Measurements from ENCODE around the gene C20orf96.
"Not testable (repeated sequence)": the region's sequence is repeated elsewhere in the genome, so short reads cannot be mapped to it uniquely, and the experiment has no call there.

C20orf96 gene, protein sequence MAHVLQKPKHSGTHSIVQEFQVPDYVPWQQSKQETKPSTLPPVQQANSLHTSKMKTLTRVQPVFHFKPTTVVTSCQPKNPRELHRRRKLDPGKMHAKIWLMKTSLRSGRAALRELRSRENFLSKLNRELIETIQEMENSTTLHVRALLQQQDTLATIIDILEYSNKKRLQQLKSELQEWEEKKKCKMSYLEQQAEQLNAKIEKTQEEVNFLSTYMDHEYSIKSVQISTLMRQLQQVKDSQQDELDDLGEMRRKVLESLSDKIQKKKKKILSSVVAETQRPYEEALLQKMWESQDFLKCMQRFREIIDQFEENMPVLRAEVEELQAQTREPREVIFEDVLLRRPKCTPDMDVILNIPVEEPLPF

DNA sequence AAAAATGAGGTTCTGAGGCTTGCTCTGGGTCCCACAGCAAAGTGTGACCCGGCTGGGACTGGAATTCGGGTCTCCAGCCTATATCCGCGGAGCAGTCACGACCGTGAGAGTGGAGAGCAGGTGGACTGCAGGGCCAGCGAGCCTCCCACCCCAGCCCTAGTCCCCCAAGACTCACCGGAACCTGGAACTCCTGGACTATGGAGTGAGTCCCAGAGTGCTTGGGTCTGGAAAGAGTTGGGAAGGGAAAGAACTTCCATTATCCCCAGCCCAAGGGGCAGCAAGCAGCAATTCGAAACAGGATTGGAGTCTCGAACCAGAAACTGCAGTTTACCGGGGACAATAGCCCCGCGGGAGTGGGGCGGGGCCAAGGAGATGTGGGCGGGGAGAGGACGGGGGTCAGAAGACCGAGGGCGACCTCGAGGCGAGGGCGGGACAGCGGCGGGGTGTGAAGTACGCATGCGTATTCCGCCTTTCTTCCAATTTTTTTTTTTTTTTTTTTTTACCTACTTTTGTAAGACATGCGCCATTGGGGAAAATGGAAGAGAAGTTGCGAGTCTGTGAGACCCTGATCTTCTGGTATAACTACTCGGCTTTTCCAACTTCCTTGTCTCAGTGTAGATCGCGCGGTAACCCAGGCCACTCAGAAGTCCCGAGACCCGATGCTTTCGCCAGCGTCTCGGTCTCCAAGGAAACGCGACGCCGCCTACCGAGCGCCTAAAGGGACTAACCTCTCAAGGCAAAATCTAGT, at the start of gene C20orf96:
Gene C20orf96 (minus strand): TSS at position 667 of the 748 bp plus-strand sequence. CDS start 140 bp downstream, at position 527.
- peak; percentile 85 for DNase-seq

DNA sequence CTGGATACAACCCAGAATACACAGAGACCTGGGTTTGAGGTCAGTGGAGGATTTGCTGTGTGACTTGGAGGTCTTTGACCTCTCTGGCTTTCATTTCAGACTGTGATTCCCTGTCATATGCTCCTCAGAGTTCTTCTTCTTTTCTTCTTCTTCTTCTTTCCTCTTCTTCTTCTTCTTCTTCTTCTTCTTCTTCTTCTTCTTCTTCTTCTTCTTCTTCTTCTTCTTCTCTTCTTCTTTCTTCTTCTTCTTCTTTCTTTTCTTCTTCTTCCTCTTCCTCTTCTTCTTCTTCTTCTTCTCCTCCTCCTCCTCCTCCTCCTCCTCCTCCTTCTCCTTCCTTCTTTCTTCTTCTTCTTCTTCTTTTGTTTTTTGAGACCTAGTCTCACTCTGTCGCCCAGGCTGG, 45.5 kb upstream of the C20orf96 start:
- DNase-seq, result not testable (repeated sequence)

DNA sequence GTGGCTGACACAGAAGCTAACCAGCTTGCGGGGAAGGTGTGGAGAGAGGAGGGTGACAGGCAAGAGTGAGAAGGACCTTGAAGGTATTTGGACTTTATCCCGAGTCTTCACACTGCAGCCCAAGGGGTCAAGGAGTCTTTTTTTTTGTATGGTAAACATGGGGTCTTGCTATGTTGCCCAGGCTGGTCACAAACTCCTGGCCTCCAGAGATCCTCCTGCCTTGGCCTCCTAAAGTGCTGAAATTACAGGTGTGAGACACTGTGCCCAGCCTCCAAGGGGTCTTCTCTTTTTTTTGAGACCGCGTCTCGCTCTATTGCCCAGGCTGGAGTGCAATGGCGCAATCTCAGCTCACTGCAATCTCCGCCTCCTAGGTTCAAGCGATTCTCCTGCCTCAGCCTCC, 44.0 kb upstream of the C20orf96 start:
- DNase-seq, result no peak

DNA sequence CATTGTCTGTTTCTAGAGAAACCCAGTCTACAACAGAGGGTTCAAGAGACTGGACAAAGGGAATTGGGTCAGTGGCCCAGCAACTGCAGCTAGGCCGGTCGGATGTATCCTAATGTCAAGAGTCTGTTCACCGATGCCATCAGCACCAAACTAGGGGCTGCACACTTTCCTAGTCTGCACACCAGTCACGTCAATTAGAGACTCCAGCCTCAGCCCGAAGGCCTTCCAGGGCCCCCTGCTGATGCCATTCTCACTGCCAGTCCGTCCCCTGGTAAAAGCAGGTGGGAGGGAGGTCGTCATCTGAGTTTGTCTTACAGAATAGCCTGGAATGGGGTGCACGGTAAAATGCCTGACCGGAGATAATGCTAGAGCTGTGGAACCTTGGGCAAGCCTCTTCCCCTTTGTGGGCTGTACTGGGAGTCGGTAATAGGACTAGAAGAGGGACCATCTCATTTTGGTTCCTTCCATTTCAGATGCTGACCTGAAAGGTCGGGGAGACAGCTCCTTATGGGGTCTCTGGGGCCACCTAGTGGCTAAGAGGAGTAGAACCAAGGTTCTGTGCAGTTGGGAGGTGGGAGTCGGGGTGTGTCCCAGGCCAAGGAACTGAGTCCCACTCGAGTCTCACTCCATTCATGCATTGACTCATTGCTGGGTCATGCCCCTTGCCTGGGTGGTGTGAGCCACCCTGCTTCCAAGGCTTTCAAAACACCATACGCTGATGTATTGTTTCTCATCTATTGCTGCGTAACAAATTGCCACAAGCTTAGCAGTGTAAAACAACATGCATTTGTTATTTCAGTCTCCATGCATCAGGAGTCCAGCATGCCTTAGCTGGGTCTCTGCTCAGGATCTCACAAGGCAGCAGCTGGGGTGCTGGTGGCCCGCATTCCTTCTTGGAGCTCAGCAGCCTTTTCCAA, 39.9 kb upstream of the C20orf96 start:
- DNase-seq, result peak; percentile 60

DNA sequence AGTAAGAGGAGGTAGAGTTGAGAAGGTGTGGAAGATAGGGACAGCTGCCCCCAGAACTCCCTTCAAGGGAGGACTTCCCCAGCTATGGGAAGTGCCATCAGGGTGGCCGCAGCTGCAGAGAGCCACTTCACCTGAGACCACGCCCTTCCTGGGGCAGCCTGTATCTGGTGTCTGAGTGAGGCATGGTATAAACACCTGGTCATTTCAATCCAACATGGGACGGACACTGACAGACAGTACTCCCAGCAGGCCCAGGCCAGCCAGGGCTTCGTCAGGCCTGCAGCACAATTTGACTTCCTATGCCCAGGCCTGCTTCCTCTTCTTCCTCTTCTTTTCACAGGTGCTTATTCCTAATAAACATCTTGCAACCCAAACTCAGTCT, 39.3 kb upstream of the C20orf96 start:
- DNase-seq, result no peak

DNA sequence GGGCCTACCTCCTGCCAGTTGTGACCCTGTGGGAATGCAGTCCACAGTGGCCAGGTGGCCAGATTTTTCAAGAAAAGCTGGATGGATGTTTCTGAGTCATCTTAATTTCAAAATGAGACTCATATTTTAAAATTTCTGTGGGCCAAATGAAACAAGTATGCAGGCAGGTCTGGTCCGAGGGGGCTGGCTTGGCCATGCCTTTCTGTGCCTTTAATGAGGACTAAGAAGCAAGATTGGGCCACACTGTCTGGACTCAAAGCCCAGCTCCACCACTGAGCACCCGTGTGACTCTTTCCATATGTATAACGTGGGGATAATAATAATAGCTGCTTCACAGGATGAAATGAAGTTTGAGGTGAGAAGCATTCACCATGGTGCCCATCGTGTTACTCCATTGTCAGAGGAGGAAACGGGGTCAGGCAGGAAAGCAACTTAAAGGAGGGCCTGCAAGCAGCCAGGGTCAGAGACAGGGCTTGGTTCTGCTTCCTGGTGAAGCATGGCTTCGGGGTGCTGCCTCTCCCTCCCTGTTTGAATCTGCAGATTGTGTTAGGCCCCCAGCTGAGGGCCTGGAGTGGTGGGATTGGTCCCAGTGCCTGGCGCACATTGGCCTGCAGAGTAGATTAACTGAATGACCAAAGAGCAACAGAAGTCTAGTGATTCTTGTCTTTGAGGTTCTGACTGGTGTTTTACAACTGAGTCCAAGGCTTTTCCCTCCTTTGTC, 38.6 kb upstream of the C20orf96 start:
- no peak for DNase-seq

DNA sequence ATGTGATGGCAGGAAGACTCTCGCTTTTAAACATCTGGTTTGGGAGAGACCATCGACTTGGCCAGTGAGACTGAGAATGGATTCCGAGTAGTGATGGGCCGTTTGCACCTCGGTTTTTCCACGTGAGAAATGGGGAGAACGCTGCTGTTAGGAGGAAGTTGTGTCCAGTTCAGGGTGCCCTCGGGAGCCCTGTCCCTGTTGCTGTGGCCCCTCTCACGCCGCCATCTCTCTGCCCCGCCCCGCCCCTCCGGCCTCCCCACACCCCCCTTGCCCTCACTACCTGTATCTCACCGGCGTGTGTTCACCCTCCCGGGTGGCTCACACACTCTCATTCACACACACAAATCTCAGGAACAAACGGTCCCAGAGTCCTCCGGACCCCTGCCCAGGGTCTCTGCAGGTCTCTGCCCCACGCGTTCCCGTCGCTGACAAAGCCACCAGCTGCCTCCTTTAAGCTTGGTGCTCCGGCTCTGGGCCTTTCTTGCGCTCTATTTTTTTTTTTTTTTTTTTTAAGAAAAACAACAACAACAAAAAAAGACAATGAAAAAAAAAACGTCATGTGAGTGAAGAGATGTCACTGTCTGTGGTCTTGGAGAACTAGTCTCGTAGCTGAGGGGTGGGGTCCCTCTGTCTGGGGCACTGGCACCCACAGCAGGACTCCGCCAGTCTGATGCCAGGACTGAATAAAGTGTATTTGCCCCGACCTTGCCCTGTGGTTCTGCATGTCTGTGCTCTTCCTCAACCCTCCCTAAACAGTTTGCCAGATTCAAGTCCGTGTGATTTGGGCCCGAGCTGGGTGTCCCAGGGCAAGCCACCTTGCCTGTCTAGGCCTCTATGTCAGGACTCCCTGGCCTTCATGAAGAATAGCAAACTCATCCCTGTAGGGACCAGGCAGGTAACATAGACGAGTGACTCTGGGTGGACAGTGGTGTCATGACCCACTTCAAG, 37.8 kb upstream of the C20orf96 start:
- DNase-seq, result no peak

DNA sequence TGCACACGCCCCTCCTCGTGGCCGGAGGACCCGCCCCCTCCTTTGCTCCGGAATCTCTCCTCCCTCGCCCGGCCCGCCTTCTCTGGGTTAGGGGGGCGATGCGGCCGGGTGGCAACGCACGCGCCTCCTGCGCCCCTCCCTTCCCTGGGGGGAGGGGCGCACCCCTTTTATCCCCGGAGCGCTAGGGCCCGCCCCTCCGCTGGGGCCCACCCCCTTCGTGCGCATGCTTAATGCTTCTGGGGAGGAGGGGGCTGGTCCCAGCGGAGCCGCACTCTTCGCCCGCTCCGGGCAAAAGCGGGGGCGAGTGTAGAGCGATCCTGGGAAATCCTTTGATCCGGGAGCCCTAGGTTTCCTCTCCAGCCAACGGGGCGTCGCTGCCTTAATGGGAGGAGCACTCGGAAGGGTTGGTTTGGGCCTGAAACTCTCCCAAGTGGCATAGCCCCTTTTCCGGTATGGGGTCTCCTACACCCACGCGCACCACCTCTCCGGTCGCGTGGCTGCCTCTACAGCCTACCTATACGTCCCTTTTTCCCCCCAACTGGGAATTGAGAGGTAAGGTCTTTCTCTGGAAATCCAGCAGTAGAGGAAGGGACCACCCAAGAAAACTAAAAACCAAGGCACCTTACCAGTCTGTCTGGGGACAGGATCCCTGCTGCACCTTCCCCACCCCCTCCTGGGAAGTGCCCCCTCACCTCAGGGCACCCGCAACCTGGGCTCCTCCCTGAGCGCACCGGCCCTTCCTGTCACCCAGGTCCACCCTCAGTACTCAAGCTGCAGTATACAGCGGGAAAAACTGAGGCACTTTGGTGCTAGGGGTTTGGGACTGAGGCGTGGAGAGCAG, 36.9 kb upstream of the C20orf96 start:
- DNase-seq, result peak; percentile 84

DNA sequence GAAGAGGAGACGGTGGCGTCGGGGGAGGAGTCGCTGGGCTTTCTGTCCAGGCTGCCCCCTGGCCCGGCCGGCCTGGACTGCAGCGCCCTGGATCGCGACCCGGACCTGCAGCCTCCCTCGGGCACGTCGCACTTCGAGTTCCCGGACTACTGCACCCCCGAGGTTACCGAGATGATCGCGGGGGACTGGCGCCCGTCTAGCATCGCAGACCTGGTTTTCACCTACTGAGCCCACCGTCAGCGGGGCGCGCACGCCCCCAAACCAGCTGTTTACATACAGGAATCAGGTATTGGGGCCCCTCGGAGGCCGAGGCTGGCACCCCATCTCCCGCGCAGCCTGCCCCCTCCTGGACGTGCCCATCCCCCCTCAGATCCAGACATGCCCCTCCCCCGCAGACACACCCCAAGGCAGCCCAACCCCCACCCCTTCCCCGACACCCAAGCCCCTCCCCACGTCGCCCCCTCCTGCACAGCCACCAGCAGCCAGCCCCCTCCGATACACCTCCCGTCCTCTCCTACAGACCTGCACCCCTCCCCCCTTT, 36.2 kb upstream of the C20orf96 start:
- DNase-seq, result no peak

DNA sequence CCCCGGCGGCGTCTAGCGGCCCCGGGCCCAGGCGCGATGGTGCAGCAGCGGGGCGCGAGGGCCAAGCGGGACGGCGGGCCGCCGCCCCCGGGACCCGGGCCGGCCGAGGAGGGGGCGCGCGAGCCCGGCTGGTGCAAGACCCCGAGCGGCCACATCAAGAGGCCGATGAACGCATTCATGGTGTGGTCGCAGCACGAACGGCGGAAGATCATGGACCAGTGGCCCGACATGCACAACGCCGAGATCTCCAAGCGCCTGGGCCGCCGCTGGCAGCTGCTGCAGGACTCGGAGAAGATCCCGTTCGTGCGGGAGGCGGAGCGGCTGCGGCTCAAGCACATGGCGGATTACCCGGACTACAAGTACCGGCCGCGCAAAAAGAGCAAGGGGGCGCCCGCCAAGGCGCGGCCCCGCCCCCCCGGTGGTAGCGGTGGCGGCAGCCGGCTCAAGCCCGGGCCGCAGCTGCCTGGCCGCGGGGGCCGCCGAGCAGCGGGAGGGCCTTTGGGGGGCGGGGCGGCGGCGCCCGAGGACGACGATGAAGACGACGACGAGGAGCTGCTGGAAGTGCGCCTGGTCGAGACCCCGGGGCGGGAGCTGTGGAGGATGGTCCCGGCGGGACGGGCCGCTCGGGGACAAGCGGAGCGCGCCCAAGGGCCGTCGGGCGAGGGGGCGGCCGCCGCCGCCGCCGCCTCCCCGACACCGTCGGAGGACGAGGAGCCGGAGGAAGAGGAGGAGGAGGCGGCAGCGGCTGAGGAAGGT, 35.5 kb upstream of the C20orf96 start:
- peak; percentile 51 for DNase-seq

DNA sequence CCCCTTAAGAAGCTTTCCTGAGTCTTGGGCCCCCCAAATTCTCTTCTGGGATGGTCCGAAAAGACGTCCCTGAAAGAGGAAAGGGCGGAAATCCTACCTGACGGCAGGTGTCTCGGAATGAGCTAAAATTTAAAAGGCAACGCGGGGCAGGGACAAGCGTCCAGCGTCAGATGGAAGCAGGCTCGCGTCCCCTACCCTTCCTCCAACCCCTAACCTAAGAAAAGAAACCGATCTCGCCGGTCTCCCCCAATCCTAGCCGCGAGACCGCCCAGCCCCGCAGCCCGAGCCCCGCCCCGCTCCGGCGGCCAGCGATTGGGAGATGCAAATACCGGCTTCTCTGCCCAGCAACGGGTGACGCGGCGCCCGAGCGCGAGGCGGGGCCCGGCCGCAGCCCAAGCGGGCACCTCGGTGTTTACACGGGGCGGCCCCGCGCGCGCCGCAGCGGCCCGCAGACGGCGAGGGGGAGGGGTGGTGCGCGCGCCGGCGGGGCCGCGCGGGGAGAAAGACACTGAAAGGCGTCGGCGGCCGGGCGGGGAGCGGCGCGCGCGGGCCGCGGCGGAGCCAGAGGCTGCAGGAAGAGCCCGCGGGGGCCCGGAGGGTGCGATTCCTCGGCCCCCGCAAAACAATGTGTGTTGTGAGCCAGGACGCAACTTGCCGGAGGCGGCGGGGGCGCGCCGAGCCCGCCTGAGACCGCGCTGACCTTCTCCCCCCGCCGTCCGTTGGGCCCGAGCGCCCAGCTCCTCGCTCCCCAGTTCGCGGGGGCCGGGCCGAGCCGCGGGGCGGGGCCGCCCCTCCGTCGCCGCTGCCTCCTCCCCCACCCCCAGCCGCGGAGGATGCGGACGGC, 34.7 kb upstream of the C20orf96 start, which contains the start of gene SOX12:
Gene SOX12 (plus strand): TSS at position 508 of the 844 bp plus-strand sequence. CDS start 373 bp downstream, outside the sequence.
- peak; percentile 99 for DNase-seq

DNA sequence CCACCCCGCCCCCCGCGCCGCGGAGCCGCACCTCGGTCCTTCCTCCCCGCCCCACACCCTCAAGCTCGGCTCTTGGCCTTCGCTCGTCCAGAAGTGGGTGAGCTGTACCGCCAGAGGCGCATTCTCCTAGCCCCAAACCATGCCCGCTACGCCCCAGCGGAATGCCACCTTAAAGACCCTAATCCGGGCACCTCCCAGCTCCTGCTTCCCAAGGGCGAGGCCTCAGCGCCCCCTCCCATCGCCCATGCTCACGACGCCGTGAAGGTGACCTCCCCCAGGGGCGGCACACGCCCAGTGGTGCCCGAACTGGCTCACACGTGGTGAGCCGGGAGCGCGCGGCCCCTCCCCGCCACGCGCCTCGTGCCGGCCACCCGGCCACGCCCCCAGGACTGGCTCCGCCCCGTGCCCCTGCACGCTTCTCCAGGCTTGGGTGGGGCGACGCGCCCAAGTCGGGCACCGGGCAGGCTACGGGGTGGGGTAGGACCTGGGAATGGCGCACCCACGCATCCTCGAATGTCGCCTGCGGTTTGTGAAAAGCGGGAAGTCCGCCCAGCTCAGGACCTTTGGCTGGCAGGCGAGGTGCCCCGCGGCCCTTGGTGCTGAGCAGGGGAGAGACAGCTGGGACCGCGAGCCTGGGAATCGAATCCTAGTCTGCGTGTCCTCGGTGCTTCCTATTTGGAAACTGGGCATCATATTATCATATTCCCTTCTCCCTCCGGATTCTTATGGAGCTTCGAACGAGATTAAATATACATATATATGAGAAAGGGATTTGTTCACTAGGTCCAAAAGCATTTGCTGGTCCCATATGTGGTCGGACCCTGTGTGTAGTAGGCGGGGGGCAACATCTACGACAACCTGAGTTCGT, 33.9 kb upstream of the C20orf96 start:
- peak; percentile 95 for DNase-seq

DNA sequence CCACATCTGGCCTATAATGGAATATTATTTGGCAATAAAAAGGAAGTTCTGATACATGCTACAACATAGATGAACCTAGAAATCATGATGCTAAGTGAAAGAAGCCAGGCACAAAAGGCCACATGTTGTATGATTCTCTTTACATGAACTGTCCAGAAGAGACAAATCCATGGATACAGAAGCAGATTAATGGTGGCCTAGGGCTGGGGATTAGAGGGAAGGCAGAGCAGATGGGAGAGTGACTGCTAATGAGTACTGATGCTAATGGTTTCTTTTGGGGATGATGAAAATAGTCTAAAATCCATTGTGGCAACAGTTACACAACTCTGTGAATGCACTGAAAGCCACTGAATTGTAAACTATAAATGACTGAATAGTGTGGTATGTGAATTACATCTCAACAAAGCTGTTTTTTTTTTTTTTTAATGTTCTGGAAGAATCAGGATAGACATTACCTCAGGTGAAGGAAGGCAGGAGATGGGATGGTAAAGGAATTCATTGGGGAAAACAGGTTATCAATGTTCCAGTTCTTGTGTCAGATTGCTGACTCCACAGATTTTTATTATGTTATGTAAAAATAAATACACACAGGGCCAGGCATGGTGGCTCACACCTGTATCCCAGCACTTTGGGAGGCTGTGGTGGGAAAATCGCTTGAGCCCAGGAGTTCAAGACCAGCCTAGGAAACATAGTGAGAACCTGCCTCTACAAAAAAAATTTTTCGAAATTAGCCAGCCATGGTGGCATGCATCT, 25.9 kb upstream of the C20orf96 start:
- no peak for DNase-seq

DNA sequence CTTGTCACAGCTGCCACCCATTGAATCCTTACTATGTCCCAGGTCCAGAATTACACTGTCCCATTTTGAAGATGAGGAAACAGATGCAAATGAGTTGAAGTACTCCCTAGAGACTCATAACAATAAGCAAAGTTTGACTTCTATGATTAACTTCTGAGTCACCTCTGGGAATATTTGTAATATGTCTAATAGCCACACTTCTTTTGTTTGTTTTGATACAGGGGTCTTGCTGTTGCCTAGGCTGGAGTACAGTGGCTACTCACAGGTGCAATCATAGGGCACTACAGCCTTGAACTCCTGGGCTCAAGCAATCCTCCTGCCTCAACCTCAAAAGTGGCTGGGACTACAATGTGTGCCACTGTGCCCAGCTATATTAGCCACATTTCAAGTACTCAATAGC, 23.4 kb upstream of the C20orf96 start:
- DNase-seq, result no peak

DNA sequence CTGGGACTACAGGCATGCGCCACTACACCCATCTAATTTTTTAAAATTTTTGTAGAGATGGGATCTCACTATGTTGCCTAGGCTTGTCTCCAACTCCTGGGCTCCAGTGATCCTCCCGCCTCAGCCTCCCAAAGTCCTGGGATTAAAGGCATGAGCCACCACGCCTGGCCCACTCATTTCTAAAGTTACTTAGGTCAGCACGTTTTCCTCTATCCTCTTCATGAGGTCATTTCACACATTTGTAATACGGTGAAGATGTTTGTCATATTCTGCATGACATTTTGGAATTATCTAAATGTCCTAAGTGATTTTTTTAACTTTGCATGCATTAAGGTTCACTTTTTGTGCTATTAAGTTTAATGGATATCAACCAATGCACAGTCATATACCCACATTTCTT, 22.9 kb upstream of the C20orf96 start:
- no peak for DNase-seq

DNA sequence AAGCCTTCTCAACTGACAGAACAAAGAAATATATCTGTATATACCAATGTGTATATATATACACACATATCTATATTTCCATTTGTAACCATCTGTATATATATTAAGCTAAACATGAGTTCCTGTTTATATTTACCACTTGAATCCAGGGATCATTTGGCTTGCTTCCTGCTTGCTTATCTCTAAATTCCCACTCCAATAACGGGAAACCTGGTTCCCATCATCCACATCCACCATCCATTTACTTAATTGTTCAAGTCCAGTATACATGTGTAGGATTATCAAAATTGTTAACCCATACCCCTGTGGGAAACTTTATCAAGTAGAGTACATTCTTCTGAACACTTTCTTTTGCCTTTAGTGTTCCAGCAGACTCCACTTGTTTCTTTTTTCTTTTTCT, 22.3 kb upstream of the C20orf96 start:
- DNase-seq, result no peak
